Endothelial cell of umbilical vein (primary cell): ENCODE data around the gene APCDD1L. TPM values are rescaled to one million over a fixed set of nuclear protein-coding genes. Genes with fewer than 3 reads are reported as not detected.

ENCODE experiments used
- BruUV-seq: library from RNA; stranded (reverse); fragments of 400-500 nt; replicated peaks from 2 replicates; lab custom pipeline; 2021; lab: Mats Ljungman, UMichigan
- CTCF ChIA-PET: fragments of 300-600, 350-600 bp; sonication (Branson Sonifier 250); formaldehyde crosslinking; loops from one replicate; lab custom pipeline; 2021; ENCODE audit warnings: antibody characterized with exemption, inconsistent platforms; lab: Charles Lee
- POLR2A ChIA-PET: fragments of 300-600, 350-600 bp; sonication (Branson Sonifier 250); formaldehyde crosslinking; loops from one replicate; lab custom pipeline; 2021; ENCODE audit warnings: antibody characterized with exemption, inconsistent platforms; lab: Charles Lee
- DNase-seq: peaks from one replicate; pipeline ENCODE4 v3.0.0-alpha.2; 2011; ENCODE audit warnings: low read depth, low spot score
- FAIRE-seq: peaks from 2 replicates; lab custom pipeline; 2011; peaks lifted over from hg19 to GRCh38; lab: Jason Lieb, UNC
- H2AFZ ChIP-seq: 2 replicates; pipeline ENCODE4 v1.6.0; 2012; ENCODE audit warnings: low read depth, low read length, control low read depth, inconsistent platforms
- H3K27ac ChIP-seq: 2 replicates; pipeline ENCODE4 v1.5.1; 2011; ENCODE audit warnings: low read depth, mild to moderate bottlenecking, control low read depth, low read length, moderate library complexity; ENCODE audit not compliant: insufficient read depth
- H3K27me3 ChIP-seq, 2 experiments: 2 replicates each; pipeline versions ENCODE4 v1.6.0 to v1.6.1; 2011; ENCODE audit warnings: low read length in 2 of 2, mixed read lengths in 1 of 2; ENCODE audit not compliant: control insufficient read depth in 2 of 2, insufficient read depth in 2 of 2
- H3K36me3 ChIP-seq, 2 experiments: 2 replicates in 1 of 2; 3 replicates in 1 of 2; pipeline ENCODE4 v1.5.1; 2011; ENCODE audit warnings: low read length in 2 of 2, mild to moderate bottlenecking in 1 of 2, moderate library complexity in 1 of 2; ENCODE audit not compliant: control insufficient read depth in 2 of 2, insufficient read depth in 2 of 2; ENCODE audit errors: extremely low read depth in 1 of 2
- H3K4me1 ChIP-seq: 3 replicates; pipeline ENCODE4 v1.5.1; 2011; ENCODE audit warnings: mild to moderate bottlenecking, low read length; ENCODE audit not compliant: control insufficient read depth, insufficient read depth; ENCODE audit errors: extremely low read depth
- H3K4me2 ChIP-seq: 2 replicates; pipeline ENCODE4 v1.6.1; 2011; ENCODE audit warnings: low read length, control low read depth, mixed read lengths; ENCODE audit not compliant: insufficient read depth
- H3K4me3 ChIP-seq, 3 experiments: fragments of 200-600 bp in 1 of 3; sonication (generic), shearing (Covaris generic) in 1 of 3; replicated peaks in 1 of 3; 2 replicates each; pipeline ENCODE4 v1.5.1; 2011 to 2016; ENCODE audit warnings: control low read depth in 3 of 3, low read length in 3 of 3, mild to moderate bottlenecking in 2 of 3, inconsistent platforms in 1 of 3, low read depth in 1 of 3, moderate library complexity in 1 of 3; ENCODE audit not compliant: insufficient read depth in 1 of 3
- H3K79me2 ChIP-seq: 2 replicates; pipeline ENCODE4 v1.6.0; 2012; ENCODE audit warnings: low read length, inconsistent platforms; ENCODE audit not compliant: control insufficient read depth, insufficient read depth
- H3K9ac ChIP-seq: replicated peaks from 2 replicates; pipeline ENCODE3; 2011; ENCODE audit warnings: low read length, control low read depth; ENCODE audit not compliant: insufficient read depth; ENCODE audit errors: extremely low read depth
- H3K9me1 ChIP-seq: replicated peaks from 3 replicates; pipeline ENCODE4 v1.6.0; 2011; ENCODE audit warnings: mild to moderate bottlenecking, low read length; ENCODE audit not compliant: control insufficient read depth, insufficient read depth; ENCODE audit errors: extremely low read depth
- H3K9me3 ChIP-seq: replicated peaks from 2 replicates; pipeline ENCODE4 v1.5.1; 2012; ENCODE audit warnings: low read length, inconsistent platforms; ENCODE audit not compliant: control insufficient read depth, insufficient read depth
- H4K20me1 ChIP-seq: replicated peaks from 2 replicates; pipeline ENCODE3; 2011; ENCODE audit warnings: mild to moderate bottlenecking, low read length; ENCODE audit not compliant: control insufficient read depth, insufficient read depth; ENCODE audit errors: extremely low read depth
- CTCF ChIP-seq, 2 donors: IDR thresholded peaks; 1 replicate in 1 of 2; 2 replicates in 1 of 2; pipeline ENCODE4 v1.5.1; 2011; ENCODE audit warnings: low read length in 2 of 2, mild to moderate bottlenecking in 2 of 2, moderate library complexity in 2 of 2, control low read depth in 1 of 2, inconsistent platforms in 1 of 2, low read depth in 1 of 2; ENCODE audit not compliant: insufficient read depth in 1 of 2; ENCODE audit errors: extremely low read depth in 1 of 2
- EZH2 ChIP-seq: IDR thresholded peaks from 2 replicates; pipeline ENCODE4 v1.6.1; 2012; ENCODE audit warnings: borderline replicate concordance, low read depth, mild to moderate bottlenecking, moderate library complexity, low read length, inconsistent platforms; ENCODE audit not compliant: severe bottlenecking
- FOS ChIP-seq: IDR thresholded peaks from 2 replicates; pipeline ENCODE4 v1.6.1; 2011; ENCODE audit warnings: mild to moderate bottlenecking, low read length, moderate library complexity, borderline replicate concordance; ENCODE audit not compliant: insufficient read depth
- GATA2 ChIP-seq: IDR thresholded peaks from 2 replicates; pipeline ENCODE4 v1.7.0; 2011; ENCODE audit warnings: low read depth, mild to moderate bottlenecking, moderate library complexity, mixed read lengths, low read length; ENCODE audit not compliant: insufficient read length, insufficient read depth
- JUN ChIP-seq: IDR thresholded peaks from 2 replicates; pipeline ENCODE4 v1.6.1; 2011; ENCODE audit warnings: borderline replicate concordance, low read depth; ENCODE audit not compliant: insufficient read length, insufficient read depth
- MAX ChIP-seq: IDR thresholded peaks from 2 replicates; pipeline ENCODE4 v1.6.1; 2011; ENCODE audit not compliant: insufficient read depth, insufficient read length
- MYC ChIP-seq: IDR thresholded peaks from one replicate; pipeline ENCODE4 v1.6.1; 2011; ENCODE audit warnings: mild to moderate bottlenecking, low read depth, low read length
- POLR2A ChIP-seq: IDR thresholded peaks from 2 replicates; pipeline ENCODE4 v1.6.1; 2012; ENCODE audit warnings: low read depth, mild to moderate bottlenecking, control low read depth, low read length
- POLR2AphosphoS5 ChIP-seq: IDR thresholded peaks from 2 replicates; pipeline ENCODE4 v1.6.1; 2012; ENCODE audit warnings: low read depth, mild to moderate bottlenecking, control low read depth, low read length, moderate library complexity; ENCODE audit not compliant: insufficient read depth
- dilution Hi-C: fragments of 300-500 bp; cut with MboI; formaldehyde crosslinking; loops from one replicate; pipeline ENCODE4 v1.15.0; 2019; ENCODE audit warnings: low sequenced_read_pairs; ENCODE audit not compliant: extremely low pct_ligation_motif_present
- intact Hi-C: fragments of 100-400 bp; cut with micrococcal nuclease; formaldehyde crosslinking; loops from one replicate; pipeline ENCODE4 v1.10.0; 2022
- polyA plus RNA-seq, 4 experiments: library from polyadenylated mRNA; depleted of rRNA in 3 of 4; stranded (reverse) in 3 of 4; unstranded in 1 of 4; fragments of >200 nt; gene quantifications; 2 replicates each; pipeline versions ENCODE4 v1.2.1 to v1.2.3, GENCODE V29; 2011 to 2012; ENCODE audit warnings: missing spikeins in 1 of 4
- total RNA-seq: library from RNA; stranded (reverse); gene quantifications from 2 replicates; pipeline ENCODE4 v1.2.3, GENCODE V29; 2021

Gene APCDD1L
- total and polyA plus RNA-seq, 2 donors (not counting 3 experiments of a cell fraction or from before 2014, with no cell fraction given), result 0.17 to 1.4 TPM

GRCh38 chr20:58431134-58431533 lies 84.1 kb downstream of the APCDD1L start:
- no peak overlapping the region for H3K4me2 ChIP-seq
- no peaks in the 10 kb centered on the region for H3K27me3 ChIP-seq
- no peak for TF ChIP-seq JUN
- no peak for TF ChIP-seq MAX
- TF ChIP-seq MYC, result no peak
- TF ChIP-seq FOS, result no peak
- no peak for TF ChIP-seq CTCF (IDR thresholded peaks at IDR 0.05; ENCODE audit: extremely low read depth in 1 of 2, insufficient read depth in 1 of 2, low read depth in 1 of 2, low read length in 2 of 2)
- TF ChIP-seq EZH2, result no peak
- TF ChIP-seq POLR2A, result no peak
- TF ChIP-seq POLR2AphosphoS5, result no peak
- no peak for TF ChIP-seq GATA2
- peaks cover 87% of the 10 kb centered on the region for H3K79me2 ChIP-seq
- DNase-seq (no peak), FAIRE-seq (peak; percentile 50)
- ChIA-PET POLR2A (no interaction called here), CTCF (no interaction called here)
- intact Hi-C loops (no loop called here), dilution Hi-C loops (no loop called here)
- no peak overlapping the region for H3K27ac ChIP-seq
- no peak overlapping the region for H3K4me3 ChIP-seq
- H4K20me1 ChIP-seq, result no peaks in the 10 kb centered on the region
- H3K36me3 ChIP-seq, result peaks cover 0 to 2% of the 10 kb centered on the region in 2 experiments
- no peaks in the 10 kb centered on the region for H3K9me3 ChIP-seq
- no TSS peak for BruUV-seq
- H3K9me1 ChIP-seq, result no peaks in the 10 kb centered on the region
- H3K4me1 ChIP-seq, result peaks cover 4% of the 10 kb centered on the region
- no peak overlapping the region for H2AFZ ChIP-seq
- no peak overlapping the region for H3K9ac ChIP-seq
